HEK293 (cell line): Measurements from ENCODE around the gene ZSCAN2.

Source experiments
- HOXA7 ChIP-seq: sonication (generic); formaldehyde crosslinking; IDR thresholded peaks from 2 replicates; pipeline ENCODE4 v1.8.1; 2022; ENCODE audit warnings: missing genetic modification reagents, borderline replicate concordance
- MZF1 ChIP-seq: fragments of 450-650 bp; formaldehyde crosslinking; IDR thresholded peaks from 2 replicates; pipeline ENCODE4 v1.5.1; 2017; ENCODE audit warnings: missing biosample characterization, missing genetic modification characterization, borderline replicate concordance
- OSR2 ChIP-seq: fragments of 450-650 bp; formaldehyde crosslinking; IDR thresholded peaks from 2 replicates; pipeline ENCODE4 v1.5.1; 2016; ENCODE audit warnings: missing biosample characterization, missing genetic modification characterization
- ZBTB20 ChIP-seq: fragments of 450-650 bp; formaldehyde crosslinking; IDR thresholded peaks from 2 replicates; pipeline ENCODE4 v1.5.1; 2016; ENCODE audit warnings: missing biosample characterization, missing genetic modification characterization
- ZNF140 ChIP-seq: fragments of 450-650 bp; formaldehyde crosslinking; IDR thresholded peaks from 2 replicates; pipeline ENCODE4 v1.5.1; 2016; ENCODE audit warnings: missing biosample characterization, missing genetic modification characterization
- ZNF292 ChIP-seq: fragments of 450-650 bp; formaldehyde crosslinking; IDR thresholded peaks from 2 replicates; pipeline ENCODE4 v1.5.1; 2016; ENCODE audit warnings: low read depth, missing biosample characterization, missing genetic modification characterization, borderline replicate concordance
- ZNF341 ChIP-seq: fragments of 450-650 bp; formaldehyde crosslinking; IDR thresholded peaks from 2 replicates; pipeline ENCODE4; 2016; ENCODE audit warnings: low read depth, missing biosample characterization, missing genetic modification characterization
- ZNF426 ChIP-seq: fragments of 450-650 bp; formaldehyde crosslinking; IDR thresholded peaks from 2 replicates; pipeline ENCODE4 v1.5.1; 2017; ENCODE audit warnings: missing biosample characterization, missing genetic modification characterization, mild to moderate bottlenecking, inconsistent platforms, moderate library complexity
- ZNF433 ChIP-seq: fragments of 450-650 bp; formaldehyde crosslinking; IDR thresholded peaks from 2 replicates; pipeline ENCODE4 v1.5.1; 2016; ENCODE audit warnings: missing biosample characterization, missing genetic modification characterization, low read depth
- ZNF510 ChIP-seq: fragments of 450-650 bp; formaldehyde crosslinking; IDR thresholded peaks from 2 replicates; pipeline ENCODE4 v1.5.1; 2018; ENCODE audit warnings: mild to moderate bottlenecking, missing genetic modification characterization, missing biosample characterization; ENCODE audit not compliant: insufficient replicate concordance
- ZNF560 ChIP-seq: fragments of 450-650 bp; formaldehyde crosslinking; IDR thresholded peaks from 2 replicates; pipeline ENCODE4 v1.5.1; 2017; ENCODE audit warnings: missing biosample characterization, missing genetic modification characterization, borderline replicate concordance
- ZNF791 ChIP-seq: fragments of 450-650 bp; formaldehyde crosslinking; IDR thresholded peaks from 2 replicates; pipeline ENCODE4 v1.5.1; 2016; ENCODE audit warnings: missing biosample characterization, missing genetic modification characterization
- TF ChIP-seq, protein P1 (sequence below): fragments of 450-650 bp; formaldehyde crosslinking; IDR thresholded peaks from 2 replicates; pipeline ENCODE4 v1.5.1; 2016; ENCODE audit warnings: missing biosample characterization, missing genetic modification characterization, borderline replicate concordance
- TF ChIP-seq, protein P2 (sequence below): fragments of 450-650 bp; formaldehyde crosslinking; IDR thresholded peaks from 2 replicates; pipeline ENCODE4 v1.5.1; 2016; ENCODE audit warnings: missing biosample characterization, missing genetic modification characterization
- TF ChIP-seq, protein P3 (sequence below): fragments of 450-650 bp; formaldehyde crosslinking; IDR thresholded peaks from 2 replicates; pipeline ENCODE4 v1.5.1; 2016; ENCODE audit warnings: missing biosample characterization, missing genetic modification characterization
- TF ChIP-seq, protein P4 (sequence below): fragments of 450-650 bp; formaldehyde crosslinking; IDR thresholded peaks from 2 replicates; pipeline ENCODE4 v1.5.1; 2016; ENCODE audit warnings: missing biosample characterization, missing genetic modification characterization
- TF ChIP-seq, protein P5 (sequence below): fragments of 450-650 bp; formaldehyde crosslinking; conservative IDR thresholded peaks from 2 replicates; pipeline ENCODE4 v1.5.1; 2016; ENCODE audit warnings: low read depth, missing biosample characterization, missing genetic modification characterization
- TF ChIP-seq, protein P6 (sequence below): fragments of 450-650 bp; formaldehyde crosslinking; IDR thresholded peaks from 2 replicates; pipeline ENCODE4 v1.5.1; 2016; ENCODE audit warnings: missing biosample characterization, missing genetic modification characterization, borderline replicate concordance

ZSCAN2 gene

DNA sequence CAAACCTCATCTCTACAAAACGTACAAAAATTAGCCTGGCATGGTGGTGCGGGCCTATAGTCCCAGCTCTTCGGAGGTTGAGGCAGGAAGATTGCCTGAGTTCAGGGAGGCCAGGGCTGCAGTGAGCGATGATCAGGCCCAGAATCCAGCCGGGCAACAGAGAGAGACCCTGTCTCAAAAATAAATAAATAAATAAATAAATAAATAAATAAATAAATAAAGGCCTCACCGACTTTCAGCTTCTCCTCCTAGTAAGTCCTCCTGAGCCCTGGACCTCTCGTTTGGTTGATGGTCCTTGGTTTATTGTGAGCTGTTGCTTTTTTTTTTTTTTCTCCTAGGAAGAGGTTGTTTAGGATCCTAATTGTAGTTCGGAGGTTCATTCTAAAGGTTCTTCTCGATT lies 28.2 kb downstream of the ZSCAN2 start (continued):
- TF ChIP-seq, protein P1, sequence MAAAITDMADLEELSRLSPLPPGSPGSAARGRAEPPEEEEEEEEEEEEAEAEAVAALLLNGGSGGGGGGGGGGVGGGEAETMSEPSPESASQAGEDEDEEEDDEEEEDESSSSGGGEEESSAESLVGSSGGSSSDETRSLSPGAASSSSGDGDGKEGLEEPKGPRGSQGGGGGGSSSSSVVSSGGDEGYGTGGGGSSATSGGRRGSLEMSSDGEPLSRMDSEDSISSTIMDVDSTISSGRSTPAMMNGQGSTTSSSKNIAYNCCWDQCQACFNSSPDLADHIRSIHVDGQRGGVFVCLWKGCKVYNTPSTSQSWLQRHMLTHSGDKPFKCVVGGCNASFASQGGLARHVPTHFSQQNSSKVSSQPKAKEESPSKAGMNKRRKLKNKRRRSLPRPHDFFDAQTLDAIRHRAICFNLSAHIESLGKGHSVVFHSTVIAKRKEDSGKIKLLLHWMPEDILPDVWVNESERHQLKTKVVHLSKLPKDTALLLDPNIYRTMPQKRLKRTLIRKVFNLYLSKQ = peak; percentile 80; the same call in 1 of the 2 replicates
- TF ChIP-seq ZNF140 (tag by site-specific recombination) (peak; percentile 87), OSR2 (tag by site-specific recombination) (no peak), ZBTB20 (tag by site-specific recombination) (no peak), ZNF791 (tag by site-specific recombination) (peak; percentile 72; the same call in 1 of the 2 replicates), ZNF433 (tag by site-specific recombination) (peak; percentile 75; the same call in 1 of the 2 replicates), ZNF510 (tag by site-specific recombination) (peak; percentile 70), ZNF560 (tag by site-specific recombination) (peak; percentile 72; the same call in 1 of the 2 replicates), HOXA7 (CRISPR knock-in tag) (no peak), ZNF426 (tag by site-specific recombination) (peak; percentile 82), ZNF341 (tag by site-specific recombination) (peak; percentile 41; the same call in 1 of the 2 replicates), ZNF292 (0 out of 2 replicates have a peak, but pooled peaks have one; percentile 31), MZF1 (tag by site-specific recombination) (peak; percentile 32; the same call in 1 of the 2 replicates)
- TF ChIP-seq, protein P2, sequence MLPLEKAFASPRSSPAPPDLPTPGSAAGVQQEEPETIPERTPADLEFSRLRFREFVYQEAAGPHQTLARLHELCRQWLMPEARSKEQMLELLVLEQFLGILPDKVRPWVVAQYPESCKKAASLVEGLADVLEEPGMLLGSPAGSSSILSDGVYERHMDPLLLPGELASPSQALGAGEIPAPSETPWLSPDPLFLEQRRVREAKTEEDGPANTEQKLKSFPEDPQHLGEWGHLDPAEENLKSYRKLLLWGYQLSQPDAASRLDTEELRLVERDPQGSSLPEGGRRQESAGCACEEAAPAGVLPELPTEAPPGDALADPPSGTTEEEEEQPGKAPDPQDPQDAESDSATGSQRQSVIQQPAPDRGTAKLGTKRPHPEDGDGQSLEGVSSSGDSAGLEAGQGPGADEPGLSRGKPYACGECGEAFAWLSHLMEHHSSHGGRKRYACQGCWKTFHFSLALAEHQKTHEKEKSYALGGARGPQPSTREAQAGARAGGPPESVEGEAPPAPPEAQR (tag by site-specific recombination) = no peak
- TF ChIP-seq, protein P3, sequence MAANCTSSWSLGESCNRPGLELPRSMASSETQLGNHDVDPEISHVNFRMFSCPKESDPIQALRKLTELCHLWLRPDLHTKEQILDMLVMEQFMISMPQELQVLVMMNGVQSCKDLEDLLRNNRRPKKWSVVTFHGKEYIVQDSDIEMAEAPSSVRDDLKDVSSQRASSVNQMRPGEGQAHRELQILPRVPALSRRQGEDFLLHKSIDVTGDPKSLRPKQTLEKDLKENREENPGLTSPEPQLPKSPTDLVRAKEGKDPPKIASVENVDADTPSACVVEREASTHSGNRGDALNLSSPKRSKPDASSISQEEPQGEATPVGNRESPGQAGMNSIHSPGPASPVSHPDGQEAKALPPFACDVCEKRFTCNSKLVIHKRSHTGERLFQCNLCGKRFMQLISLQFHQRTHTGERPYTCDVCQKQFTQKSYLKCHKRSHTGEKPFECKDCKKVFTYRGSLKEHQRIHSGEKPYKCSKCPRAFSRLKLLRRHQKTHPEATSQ = no peak
- TF ChIP-seq, protein P4, sequence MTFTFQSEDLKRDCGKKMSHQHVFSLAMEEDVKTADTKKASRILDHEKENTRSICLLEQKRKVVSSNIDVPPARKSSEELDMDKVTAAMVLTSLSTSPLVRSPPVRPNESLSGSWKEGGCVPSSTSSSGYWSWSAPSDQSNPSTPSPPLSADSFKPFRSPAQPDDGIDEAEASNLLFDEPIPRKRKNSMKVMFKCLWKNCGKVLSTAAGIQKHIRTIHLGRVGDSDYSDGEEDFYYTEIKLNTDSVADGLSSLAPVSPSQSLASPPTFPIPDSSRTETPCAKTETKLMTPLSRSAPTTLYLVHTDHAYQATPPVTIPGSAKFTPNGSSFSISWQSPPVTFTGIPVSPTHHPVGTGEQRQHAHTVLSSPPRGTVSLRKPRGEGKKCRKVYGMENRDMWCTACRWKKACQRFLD = no peak
- TF ChIP-seq, protein P5, sequence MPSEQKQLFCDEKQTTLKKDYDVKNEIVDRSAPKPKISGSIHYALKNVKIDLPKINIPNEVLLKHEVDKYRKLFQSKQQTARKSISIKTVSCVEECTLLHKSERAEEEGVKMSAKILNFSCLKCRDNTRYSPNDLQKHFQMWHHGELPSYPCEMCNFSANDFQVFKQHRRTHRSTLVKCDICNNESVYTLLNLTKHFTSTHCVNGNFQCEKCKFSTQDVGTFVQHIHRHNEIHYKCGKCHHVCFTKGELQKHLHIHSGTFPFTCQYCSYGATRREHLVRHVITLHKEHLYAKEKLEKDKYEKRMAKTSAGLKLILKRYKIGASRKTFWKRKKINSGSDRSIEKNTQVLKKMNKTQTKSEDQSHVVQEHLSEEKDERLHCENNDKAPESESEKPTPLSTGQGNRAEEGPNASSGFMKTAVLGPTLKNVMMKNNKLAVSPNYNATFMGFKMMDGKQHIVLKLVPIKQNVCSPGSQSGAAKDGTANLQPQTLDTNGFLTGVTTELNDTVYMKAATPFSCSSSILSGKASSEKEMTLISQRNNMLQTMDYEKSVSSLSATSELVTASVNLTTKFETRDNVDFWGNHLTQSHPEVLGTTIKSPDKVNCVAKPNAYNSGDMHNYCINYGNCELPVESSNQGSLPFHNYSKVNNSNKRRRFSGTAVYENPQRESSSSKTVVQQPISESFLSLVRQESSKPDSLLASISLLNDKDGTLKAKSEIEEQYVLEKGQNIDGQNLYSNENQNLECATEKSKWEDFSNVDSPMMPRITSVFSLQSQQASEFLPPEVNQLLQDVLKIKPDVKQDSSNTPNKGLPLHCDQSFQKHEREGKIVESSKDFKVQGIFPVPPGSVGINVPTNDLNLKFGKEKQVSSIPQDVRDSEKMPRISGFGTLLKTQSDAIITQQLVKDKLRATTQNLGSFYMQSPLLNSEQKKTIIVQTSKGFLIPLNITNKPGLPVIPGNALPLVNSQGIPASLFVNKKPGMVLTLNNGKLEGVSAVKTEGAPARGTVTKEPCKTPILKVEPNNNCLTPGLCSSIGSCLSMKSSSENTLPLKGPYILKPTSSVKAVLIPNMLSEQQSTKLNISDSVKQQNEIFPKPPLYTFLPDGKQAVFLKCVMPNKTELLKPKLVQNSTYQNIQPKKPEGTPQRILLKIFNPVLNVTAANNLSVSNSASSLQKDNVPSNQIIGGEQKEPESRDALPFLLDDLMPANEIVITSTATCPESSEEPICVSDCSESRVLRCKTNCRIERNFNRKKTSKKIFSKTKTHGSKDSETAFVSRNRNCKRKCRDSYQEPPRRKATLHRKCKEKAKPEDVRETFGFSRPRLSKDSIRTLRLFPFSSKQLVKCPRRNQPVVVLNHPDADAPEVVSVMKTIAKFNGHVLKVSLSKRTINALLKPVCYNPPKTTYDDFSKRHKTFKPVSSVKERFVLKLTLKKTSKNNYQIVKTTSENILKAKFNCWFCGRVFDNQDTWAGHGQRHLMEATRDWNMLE (tag by site-specific recombination) = peak; percentile 95
- TF ChIP-seq, protein P6, sequence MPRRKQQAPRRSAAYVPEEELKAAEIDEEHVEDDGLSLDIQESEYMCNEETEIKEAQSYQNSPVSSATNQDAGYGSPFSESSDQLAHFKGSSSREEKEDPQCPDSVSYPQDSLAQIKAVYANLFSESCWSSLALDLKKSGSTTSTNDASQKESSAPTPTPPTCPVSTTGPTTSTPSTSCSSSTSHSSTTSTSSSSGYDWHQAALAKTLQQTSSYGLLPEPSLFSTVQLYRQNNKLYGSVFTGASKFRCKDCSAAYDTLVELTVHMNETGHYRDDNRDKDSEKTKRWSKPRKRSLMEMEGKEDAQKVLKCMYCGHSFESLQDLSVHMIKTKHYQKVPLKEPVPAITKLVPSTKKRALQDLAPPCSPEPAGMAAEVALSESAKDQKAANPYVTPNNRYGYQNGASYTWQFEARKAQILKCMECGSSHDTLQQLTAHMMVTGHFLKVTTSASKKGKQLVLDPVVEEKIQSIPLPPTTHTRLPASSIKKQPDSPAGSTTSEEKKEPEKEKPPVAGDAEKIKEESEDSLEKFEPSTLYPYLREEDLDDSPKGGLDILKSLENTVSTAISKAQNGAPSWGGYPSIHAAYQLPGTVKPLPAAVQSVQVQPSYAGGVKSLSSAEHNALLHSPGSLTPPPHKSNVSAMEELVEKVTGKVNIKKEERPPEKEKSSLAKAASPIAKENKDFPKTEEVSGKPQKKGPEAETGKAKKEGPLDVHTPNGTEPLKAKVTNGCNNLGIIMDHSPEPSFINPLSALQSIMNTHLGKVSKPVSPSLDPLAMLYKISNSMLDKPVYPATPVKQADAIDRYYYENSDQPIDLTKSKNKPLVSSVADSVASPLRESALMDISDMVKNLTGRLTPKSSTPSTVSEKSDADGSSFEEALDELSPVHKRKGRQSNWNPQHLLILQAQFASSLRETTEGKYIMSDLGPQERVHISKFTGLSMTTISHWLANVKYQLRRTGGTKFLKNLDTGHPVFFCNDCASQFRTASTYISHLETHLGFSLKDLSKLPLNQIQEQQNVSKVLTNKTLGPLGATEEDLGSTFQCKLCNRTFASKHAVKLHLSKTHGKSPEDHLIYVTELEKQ (tag by site-specific recombination) = peak; percentile 15; the same call in 1 of the 2 replicates
